Cardiac muscle cell (in vitro differentiated cells and primary cell): ENCODE data around the gene B4GALNT1. TPM values are rescaled to one million over a fixed set of nuclear protein-coding genes. Genes with fewer than 3 reads are reported as not detected.
"Not testable (repeated sequence)": the region's sequence is repeated elsewhere in the genome, so short reads cannot be mapped to it uniquely, and the experiment has no call there.

Source experiments
- DNase-seq, 2 donors: peaks; one replicate each; pipeline versions ENCODE4 v3.0.0 to v3.0.0-alpha.2; 2010 to 2017; ENCODE audit warnings: low read depth in 1 of 2, low spot score in 1 of 2
- H3K27ac ChIP-seq: fragments of 200-600 bp; sonication (generic); 2 replicates; pipeline ENCODE4 v1.5.1; 2016
- H3K27me3 ChIP-seq: fragments of 200-600 bp; sonication (generic); 2 replicates; pipeline ENCODE4 v1.6.0; 2016; ENCODE audit warnings: control low read depth
- H3K36me3 ChIP-seq: fragments of 200-600 bp; sonication (generic); 2 replicates; pipeline ENCODE4 v1.5.1; 2016; ENCODE audit warnings: control low read depth
- H3K4me1 ChIP-seq: fragments of 200-600 bp; sonication (generic); 2 replicates; pipeline ENCODE4 v1.8.1; 2017; ENCODE audit warnings: low read depth, mild to moderate bottlenecking, mixed run types
- H3K4me3 ChIP-seq: fragments of 200-600 bp; sonication (generic); 2 replicates; pipeline ENCODE4 v1.5.1; 2016; ENCODE audit warnings: mild to moderate bottlenecking
- H3K9me3 ChIP-seq: fragments of 200-600 bp; sonication (generic); 2 replicates; pipeline ENCODE4 v1.5.1; 2017; ENCODE audit warnings: low read depth, mild to moderate bottlenecking, control low read depth
- polyA plus RNA-seq: library from polyadenylated mRNA; unstranded; fragments of >200 nt; fragmentation: Nextera tagmentation; extraction: Ambion mirVana; gene quantifications from 2 replicates; pipeline ENCODE4 v1.2.1, GENCODE V29; 2016
- total RNA-seq: library from RNA; depleted of rRNA; stranded (reverse); fragments of >200 nt; gene quantifications from 2 replicates; pipeline ENCODE4 v1.2.3, GENCODE V29; 2016
- TF ChIP-seq, protein P1 (sequence below): IDR thresholded peaks from 2 replicates; pipeline ENCODE4 v1.5.1; 2012; ENCODE audit warnings: low read depth, mild to moderate bottlenecking, low read length

B4GALNT1 gene
- total and polyA plus RNA-seq, 2 experiments from 2014 or later: 0.29 TPM; not detected in 1

DNA sequence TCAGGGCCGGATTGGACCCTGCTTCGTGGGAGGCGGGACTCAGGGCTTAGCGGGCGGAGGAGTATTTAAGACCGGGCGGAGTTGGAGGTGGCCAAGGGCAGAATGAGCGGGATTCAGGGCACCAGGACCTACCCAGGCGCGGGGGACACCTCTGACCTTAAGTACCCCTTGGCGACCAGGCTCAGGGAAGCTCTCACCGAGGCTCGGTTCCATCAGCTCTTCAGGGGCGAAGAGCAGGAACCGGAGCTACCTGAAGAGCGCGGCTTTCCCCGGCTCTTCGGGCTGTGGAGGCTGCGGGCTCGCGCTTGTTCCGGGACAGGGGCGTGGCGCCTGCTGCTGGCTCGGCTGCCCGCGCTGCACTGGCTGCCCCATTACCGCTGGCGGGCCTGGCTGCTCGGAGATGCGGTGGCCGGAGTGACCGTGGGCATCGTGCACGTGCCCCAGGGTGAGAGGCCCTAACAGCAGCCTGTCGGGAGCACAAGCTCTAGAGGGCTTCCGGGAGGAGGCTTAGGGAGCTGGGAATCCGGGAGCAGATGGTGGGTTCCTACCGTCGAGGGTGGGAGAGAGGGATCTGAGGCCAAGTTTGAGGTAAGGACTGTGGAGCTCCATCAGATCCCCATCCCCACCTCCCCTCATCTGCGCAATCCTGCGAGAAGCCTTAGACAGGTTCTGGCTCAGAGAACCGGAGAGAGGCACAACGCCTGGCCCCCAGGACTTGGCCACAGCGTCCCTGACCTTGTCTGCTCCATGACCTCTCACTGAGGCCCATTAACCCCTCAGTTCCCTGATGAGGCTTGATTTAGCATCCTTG, 13.4 kb downstream of the B4GALNT1 start:
- no peaks in the 10 kb centered on the region for H3K36me3 ChIP-seq
- peaks cover 93% of the 10 kb centered on the region for H3K27me3 ChIP-seq
- peaks cover 5% of the 10 kb centered on the region for H3K4me1 ChIP-seq
- H3K4me3 ChIP-seq: no peak overlapping the region
- H3K9me3 ChIP-seq: no peaks in the 10 kb centered on the region
- H3K27ac ChIP-seq: no peak overlapping the region
- DNase-seq: peak in 1 of 2 donors; percentile 31
- TF ChIP-seq, protein P1, sequence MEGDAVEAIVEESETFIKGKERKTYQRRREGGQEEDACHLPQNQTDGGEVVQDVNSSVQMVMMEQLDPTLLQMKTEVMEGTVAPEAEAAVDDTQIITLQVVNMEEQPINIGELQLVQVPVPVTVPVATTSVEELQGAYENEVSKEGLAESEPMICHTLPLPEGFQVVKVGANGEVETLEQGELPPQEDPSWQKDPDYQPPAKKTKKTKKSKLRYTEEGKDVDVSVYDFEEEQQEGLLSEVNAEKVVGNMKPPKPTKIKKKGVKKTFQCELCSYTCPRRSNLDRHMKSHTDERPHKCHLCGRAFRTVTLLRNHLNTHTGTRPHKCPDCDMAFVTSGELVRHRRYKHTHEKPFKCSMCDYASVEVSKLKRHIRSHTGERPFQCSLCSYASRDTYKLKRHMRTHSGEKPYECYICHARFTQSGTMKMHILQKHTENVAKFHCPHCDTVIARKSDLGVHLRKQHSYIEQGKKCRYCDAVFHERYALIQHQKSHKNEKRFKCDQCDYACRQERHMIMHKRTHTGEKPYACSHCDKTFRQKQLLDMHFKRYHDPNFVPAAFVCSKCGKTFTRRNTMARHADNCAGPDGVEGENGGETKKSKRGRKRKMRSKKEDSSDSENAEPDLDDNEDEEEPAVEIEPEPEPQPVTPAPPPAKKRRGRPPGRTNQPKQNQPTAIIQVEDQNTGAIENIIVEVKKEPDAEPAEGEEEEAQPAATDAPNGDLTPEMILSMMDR: no peak

DNA sequence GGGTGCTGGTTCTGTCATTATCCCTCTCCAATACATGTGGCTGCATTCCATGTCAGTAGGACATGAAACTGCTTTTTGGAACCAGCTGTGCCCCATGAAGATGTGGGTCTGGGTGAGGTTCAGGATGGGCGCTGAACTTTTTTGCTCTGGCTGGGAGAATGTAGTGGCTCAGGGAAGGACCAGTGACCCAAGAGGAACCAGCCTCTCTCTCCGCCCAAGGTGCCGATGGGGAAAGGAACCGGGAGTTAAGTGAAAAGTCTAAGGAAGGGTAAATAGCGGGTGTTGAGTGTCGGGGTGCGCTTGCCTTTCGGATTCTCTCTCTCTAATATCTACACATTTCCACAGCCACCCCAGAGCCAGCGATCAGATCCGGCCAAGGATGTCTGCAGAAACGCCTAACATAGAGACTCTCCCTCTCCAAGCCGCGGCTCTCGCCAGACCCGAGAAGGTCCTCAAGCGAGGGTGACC, 14.0 kb downstream of the B4GALNT1 start:
- peaks cover 87% of the 10 kb centered on the region for H3K27me3 ChIP-seq
- no peak overlapping the region for H3K4me3 ChIP-seq

DNA sequence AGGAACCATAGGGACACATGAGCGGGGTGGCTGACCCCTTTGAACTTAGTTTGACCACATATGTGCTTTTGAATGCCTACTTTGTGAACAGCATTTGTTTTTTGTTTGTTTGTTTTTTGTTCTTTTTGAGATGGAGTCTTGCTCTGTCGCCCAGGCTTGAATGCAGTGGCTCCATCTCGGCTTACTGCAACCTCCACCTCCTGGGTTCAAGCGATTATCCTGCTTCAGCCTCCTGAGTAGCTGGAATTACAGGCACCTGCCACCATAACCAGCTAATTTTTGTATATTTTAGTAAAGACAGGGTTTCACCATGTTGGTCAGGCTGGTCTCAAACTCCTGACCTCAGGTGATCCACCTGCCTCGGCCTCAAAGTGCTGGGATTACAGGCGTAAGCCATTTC, 14.6 kb downstream of the B4GALNT1 start:
- H3K4me1 ChIP-seq, H3K27ac ChIP-seq, DNase-seq, H3K4me3 ChIP-seq, H3K36me3 ChIP-seq, H3K9me3 ChIP-seq: not testable (repeated sequence)
- peaks cover 86% of the 10 kb centered on the region for H3K27me3 ChIP-seq

More for the DNA sequence above, 14.0 kb downstream of the B4GALNT1 start:
- no peaks in the 10 kb centered on the region for H3K9me3 ChIP-seq
- peak in 1 of 2 donors; percentile 34 for DNase-seq
- TF ChIP-seq, protein P1: no peak
- no peak overlapping the region for H3K27ac ChIP-seq
- H3K4me1 ChIP-seq: peaks cover 5% of the 10 kb centered on the region
- H3K36me3 ChIP-seq: no peaks in the 10 kb centered on the region

DNA sequence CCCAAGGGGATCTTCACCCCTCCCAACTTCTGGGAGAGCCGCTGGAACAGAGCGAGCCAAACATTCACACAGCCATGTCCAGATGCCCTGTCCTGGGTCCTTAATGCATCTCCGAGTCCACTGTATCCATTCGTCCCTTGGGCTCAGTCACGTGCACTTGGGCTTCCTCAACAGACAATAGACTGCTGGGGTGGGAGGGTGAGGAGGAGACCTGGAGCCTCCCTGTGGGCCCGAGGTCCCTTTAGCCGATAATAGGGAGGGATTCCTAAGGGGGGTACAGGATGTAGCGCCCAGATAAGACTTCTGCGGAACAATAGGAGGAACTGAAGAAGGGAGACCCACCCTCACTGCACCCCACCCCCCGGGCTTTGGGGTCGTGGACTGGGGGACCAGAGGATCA, 15.1 kb downstream of the B4GALNT1 start:
- no peak overlapping the region for H3K27ac ChIP-seq
- peaks cover 81% of the 10 kb centered on the region for H3K27me3 ChIP-seq
- no peaks in the 10 kb centered on the region for H3K36me3 ChIP-seq
- peaks cover 5% of the 10 kb centered on the region for H3K4me1 ChIP-seq
- DNase-seq: no peak
- no peak overlapping the region for H3K4me3 ChIP-seq
- TF ChIP-seq, protein P1: no peak
- no peaks in the 10 kb centered on the region for H3K9me3 ChIP-seq

DNA sequence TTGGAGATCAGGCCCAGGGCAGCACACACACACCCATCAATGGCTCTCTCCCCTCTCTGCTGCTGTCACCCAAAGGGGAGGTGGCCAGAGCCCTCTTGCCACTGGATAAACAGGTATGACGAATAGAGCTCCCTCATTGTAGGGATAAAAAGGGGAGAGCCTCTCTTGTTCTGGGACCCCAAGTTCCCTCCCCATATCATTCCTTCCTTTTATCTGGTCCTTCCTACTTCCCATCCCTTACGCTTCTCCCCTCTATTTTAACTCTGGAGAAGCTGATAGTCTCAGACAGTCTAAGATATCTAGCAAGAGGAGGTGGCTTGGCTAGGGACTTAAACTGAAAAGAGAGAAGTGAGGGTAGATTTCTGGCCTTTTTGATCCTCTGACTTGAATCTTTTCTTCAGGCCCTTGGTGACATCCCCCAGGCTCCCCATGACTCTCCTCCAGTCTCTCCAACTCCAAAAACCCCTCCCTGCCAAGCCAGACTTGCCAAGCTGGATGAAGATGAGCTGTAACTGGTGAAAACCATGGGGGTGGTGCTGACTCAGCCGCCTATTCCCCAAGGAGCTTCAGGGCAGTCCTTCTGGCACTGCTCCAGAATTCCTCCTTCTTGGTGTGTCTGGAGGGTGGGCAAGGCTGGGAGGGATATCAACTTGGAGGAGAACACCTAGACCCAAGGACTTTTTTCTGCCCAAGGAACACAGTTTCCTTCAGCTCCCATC, 16.5 kb downstream of the B4GALNT1 start:
- Histone ChIP-seq H3K4me1 (peaks cover 4% of the 10 kb centered on the region), H3K27ac (no peak overlapping the region), H3K27me3 (peaks cover 70% of the 10 kb centered on the region), H3K4me3 (no peak overlapping the region), H3K36me3 (no peaks in the 10 kb centered on the region), H3K9me3 (no peaks in the 10 kb centered on the region)
- peak in 1 of 2 donors; percentile 55 for DNase-seq
- TF ChIP-seq, protein P1: no peak

DNA sequence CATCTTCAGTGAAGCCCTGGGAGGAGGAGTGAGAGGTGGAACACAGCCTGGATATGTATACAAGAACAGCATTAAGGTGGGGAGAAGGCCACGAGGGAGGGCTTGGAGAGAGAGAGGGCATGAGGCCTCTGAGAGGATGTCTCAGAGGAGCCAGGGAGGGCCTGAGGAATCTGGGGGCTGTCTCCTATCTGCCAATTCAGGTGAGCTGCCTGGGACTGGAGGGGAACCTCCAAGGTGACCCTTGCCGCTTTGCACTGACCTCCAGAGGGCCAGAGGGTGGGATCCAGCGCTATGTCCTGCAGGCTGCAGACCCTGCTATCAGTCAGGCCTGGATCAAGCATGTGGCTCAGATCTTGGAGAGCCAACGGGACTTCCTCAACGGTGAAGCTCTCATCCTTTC, 17.4 kb downstream of the B4GALNT1 start:
- Histone ChIP-seq H3K27ac (no peak overlapping the region), H3K4me1 (peaks cover 4% of the 10 kb centered on the region), H3K36me3 (no peaks in the 10 kb centered on the region), H3K9me3 (no peaks in the 10 kb centered on the region), H3K4me3 (no peak overlapping the region), H3K27me3 (peaks cover 62% of the 10 kb centered on the region)
- DNase-seq: no peak
- TF ChIP-seq, protein P1: no peak
